ENCODE measurements around the gene NDRG2.

The NDRG2 gene

DNA sequence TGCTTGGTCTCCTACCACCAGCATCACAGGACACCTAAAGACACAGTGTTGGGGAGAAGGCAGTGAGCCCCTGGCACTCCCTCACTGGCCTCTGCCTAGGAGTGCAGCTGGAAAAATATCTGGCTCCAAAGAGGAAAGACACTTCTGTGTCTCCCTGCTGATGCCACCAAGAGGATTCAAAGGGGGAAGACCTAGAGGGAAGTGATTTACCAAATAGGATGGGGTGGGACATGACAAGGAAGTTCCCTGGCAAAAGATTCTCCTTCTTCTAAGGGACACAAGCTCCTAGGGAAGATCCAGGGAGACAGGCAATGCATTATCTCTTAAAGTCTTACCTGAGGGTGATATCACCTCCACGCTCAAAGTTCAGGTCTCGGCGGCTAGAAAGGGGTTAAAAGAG lies 6.1 kb downstream of the NDRG2 start:
- TF ChIP-seq MYC (IDR thresholded peaks at IDR 0.05; ENCODE audit: low read depth, low read length) (no peak), POLR2A (IDR thresholded peaks at IDR 0.05; ENCODE audit: extremely low read depth, insufficient read length) (no peak)
- TF ChIP-seq, protein P1, sequence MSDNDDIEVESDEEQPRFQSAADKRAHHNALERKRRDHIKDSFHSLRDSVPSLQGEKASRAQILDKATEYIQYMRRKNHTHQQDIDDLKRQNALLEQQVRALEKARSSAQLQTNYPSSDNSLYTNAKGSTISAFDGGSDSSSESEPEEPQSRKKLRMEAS (IDR thresholded peaks at IDR 0.05; ENCODE audit: low read depth, low read length): no peak
- TF ChIP-seq, protein P2, sequence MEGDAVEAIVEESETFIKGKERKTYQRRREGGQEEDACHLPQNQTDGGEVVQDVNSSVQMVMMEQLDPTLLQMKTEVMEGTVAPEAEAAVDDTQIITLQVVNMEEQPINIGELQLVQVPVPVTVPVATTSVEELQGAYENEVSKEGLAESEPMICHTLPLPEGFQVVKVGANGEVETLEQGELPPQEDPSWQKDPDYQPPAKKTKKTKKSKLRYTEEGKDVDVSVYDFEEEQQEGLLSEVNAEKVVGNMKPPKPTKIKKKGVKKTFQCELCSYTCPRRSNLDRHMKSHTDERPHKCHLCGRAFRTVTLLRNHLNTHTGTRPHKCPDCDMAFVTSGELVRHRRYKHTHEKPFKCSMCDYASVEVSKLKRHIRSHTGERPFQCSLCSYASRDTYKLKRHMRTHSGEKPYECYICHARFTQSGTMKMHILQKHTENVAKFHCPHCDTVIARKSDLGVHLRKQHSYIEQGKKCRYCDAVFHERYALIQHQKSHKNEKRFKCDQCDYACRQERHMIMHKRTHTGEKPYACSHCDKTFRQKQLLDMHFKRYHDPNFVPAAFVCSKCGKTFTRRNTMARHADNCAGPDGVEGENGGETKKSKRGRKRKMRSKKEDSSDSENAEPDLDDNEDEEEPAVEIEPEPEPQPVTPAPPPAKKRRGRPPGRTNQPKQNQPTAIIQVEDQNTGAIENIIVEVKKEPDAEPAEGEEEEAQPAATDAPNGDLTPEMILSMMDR (IDR thresholded peaks at IDR 0.05; ENCODE audit: low read depth, low read length): no peak
- H3K4me3 ChIP-seq (ENCODE audit: low read depth, low read length): no peak overlapping the region

DNA sequence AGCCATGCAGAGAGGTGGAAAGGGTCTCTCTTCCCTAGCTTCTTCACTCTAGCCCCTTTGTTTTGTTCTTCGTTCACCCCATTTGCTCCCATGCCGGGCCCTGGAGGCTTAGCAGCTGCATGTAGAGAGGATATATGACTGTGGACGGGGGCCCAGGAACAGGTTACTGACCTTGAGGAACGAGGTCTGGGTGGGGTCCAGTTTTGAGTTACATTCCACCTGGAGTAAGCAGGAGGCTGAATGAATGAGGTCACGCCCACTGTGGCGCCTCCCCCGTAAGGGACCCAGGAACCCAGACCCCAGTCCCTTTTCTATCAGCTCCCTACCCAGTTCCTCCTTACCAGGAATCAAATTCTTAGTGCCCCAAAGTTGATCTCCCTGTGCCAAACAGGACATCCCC lies 6.6 kb downstream of the NDRG2 start:
- no peak overlapping the region for H3K4me3 ChIP-seq (ENCODE audit: low read depth, low read length)
- TF ChIP-seq, protein P2 (IDR thresholded peaks at IDR 0.05; ENCODE audit: low read depth, low read length): no peak
- TF ChIP-seq POLR2A (IDR thresholded peaks at IDR 0.05; ENCODE audit: extremely low read depth, insufficient read length) (no peak), MYC (IDR thresholded peaks at IDR 0.05; ENCODE audit: low read depth, low read length) (no peak)
- TF ChIP-seq, protein P1 (IDR thresholded peaks at IDR 0.05; ENCODE audit: low read depth, low read length): no peak
- DNase-seq (ENCODE audit: low read depth): no peak

More for the DNA sequence above, 6.1 kb downstream of the NDRG2 start:
- no peak for DNase-seq (ENCODE audit: low read depth)

DNA sequence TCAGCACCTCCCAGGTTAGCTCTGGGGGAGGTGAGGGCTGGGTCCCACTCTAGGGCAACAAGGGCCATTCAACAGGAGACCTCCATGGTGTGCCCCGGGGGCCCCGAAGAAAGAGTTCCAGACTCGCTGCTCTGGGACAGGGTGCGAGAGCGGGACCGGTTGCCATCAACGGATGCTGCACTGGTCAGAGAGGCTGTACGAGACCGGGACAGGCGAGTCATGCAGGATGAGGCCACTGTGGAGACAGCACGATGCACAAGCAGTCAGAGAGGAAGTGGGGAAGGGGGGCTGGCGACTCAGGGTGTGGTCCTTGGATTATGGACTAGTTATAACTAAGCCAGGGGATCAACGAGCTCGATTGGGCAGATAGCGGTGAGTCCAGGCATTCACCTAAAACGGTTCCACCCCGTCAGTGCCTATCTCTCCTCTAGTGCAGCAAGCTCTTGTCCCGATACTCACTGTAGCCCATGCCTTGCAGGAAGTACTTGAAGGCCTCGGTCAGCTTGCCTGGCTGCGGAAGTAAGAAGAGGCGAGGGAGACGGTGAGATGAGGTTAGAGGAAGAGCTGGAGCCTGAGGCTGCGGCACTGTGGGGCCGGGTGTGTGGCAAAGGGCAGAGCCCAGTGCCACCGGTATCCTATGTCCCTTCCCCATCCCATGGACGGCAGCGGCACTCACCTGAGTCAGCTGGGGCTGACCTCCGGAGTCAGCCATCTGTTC lies 7.2 kb downstream of the NDRG2 start:
- TF ChIP-seq, protein P1 (IDR thresholded peaks at IDR 0.05; ENCODE audit: low read depth, low read length): no peak
- TF ChIP-seq, protein P2 (IDR thresholded peaks at IDR 0.05; ENCODE audit: low read depth, low read length): no peak
- TF ChIP-seq MYC (IDR thresholded peaks at IDR 0.05; ENCODE audit: low read depth, low read length) (no peak), POLR2A (IDR thresholded peaks at IDR 0.05; ENCODE audit: extremely low read depth, insufficient read length) (no peak)

DNA sequence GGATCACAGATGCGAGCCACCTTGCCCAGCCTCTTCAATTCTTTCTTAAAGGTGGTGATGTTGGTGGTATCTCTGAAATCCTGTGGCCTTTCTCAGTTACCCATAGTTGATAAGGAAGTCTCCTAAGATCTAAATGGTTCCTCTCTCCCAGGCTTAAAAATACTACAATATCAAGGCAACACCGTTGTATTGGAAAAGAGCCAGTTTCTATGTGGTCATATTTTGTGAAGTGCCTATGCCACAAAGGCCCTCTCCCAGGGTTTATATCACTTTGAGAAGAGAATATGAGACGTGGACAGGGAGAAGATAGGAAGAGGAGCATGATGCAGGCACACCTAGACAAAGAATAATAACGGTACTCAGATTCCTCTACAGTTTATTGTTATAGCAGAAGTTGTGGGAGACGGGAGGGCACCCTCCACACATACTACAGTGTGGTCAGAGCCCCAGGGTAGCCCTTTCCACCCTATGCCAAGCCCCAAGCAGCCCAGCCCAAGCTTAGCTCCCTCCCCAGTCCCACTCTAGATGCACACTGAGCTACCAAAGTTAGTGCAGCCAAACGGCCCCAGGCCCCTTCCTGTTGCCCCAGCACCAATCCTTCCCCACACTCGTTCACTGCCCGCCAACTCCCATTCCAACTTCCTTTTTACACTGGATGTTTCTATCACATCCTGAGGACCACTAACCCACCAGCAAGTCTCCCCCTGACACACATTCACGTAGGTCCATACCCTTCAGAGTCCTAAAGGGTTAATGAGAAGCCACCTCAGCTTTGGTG lies 8.3 kb downstream of the NDRG2 start:
- DNase-seq (ENCODE audit: low read depth): no peak
- no peak overlapping the region for H3K4me3 ChIP-seq (ENCODE audit: low read depth, low read length)
- TF ChIP-seq, protein P1 (IDR thresholded peaks at IDR 0.05; ENCODE audit: low read depth, low read length): no peak
- no peak for TF ChIP-seq MYC (IDR thresholded peaks at IDR 0.05; ENCODE audit: low read depth, low read length)
- TF ChIP-seq POLR2A (IDR thresholded peaks at IDR 0.05; ENCODE audit: extremely low read depth, insufficient read length): no peak
- TF ChIP-seq, protein P2 (IDR thresholded peaks at IDR 0.05; ENCODE audit: low read depth, low read length): no peak

More for the DNA sequence above, 7.2 kb downstream of the NDRG2 start:
- no peak overlapping the region for H3K4me3 ChIP-seq (ENCODE audit: low read depth, low read length)
- DNase-seq (ENCODE audit: low read depth): peak; percentile 42

DNA sequence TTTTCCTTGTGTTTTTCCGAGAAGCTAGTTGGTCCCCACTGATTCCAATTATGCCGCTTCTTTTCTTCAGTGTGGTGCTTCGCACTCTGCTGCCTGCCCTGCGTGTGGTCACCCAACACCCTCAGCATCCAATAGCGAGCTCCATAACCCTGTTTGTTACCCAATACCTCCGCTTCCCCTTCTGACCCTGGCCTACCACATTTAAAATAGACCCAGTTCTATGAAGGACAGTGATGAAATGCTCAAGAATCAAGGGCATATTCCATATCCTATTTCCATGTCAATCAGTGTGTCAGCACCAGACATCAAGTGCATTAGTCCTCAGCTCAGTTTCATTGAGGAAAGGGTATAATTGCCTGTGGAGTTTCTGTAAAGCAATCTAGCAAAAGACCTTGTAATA lies 9.5 kb downstream of the NDRG2 start:
- TF ChIP-seq, protein P1 (IDR thresholded peaks at IDR 0.05; ENCODE audit: low read depth, low read length): peak; percentile 42; the same call in 1 of the 2 replicates
- no peak for TF ChIP-seq MYC (IDR thresholded peaks at IDR 0.05; ENCODE audit: low read depth, low read length)
- DNase-seq (ENCODE audit: low read depth): peak; percentile 72
- H3K4me3 ChIP-seq (ENCODE audit: low read depth, low read length): no peak overlapping the region

DNA sequence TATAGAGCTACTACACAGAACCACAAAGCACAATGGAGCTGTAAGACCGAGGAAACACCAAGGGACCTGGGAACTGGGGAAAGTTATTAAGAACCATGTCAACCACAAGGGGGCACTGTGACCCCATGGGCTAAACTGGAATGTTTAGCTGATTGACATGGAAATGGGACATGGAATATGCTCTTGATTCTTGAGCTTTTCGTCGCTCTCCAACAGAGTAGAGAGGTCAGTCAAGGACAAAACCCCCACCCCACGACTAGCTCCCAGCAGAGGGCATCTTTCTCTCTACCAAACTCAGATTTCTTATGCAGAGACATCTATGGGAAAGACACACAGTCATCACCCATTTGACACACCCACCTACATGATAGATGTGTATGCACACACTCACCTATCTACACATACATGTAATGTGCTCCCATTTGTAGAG lies 10.1 kb downstream of the NDRG2 start:
- TF ChIP-seq MYC (IDR thresholded peaks at IDR 0.05; ENCODE audit: low read depth, low read length): no peak
- TF ChIP-seq, protein P2 (IDR thresholded peaks at IDR 0.05; ENCODE audit: low read depth, low read length): peak; percentile 80
- H3K4me3 ChIP-seq (ENCODE audit: low read depth, low read length): no peak overlapping the region
- DNase-seq (ENCODE audit: low read depth): peak; percentile 87
